Vagina (tissue), 2 donors: ENCODE data around the gene EDAR. TPM values are rescaled to one million over a fixed set of nuclear protein-coding genes. Genes with fewer than 3 reads are reported as not detected.

Experiments used
- DNase-seq, 2 donors: peaks; one replicate each; pipeline ENCODE4 v3.0.0-alpha.2; 2017; ENCODE audit errors: extremely low spot score in 2 of 2
- H3K27ac ChIP-seq: fragments of 200-600 bp; sonication (generic); one replicate; pipeline ENCODE4 v1.5.1; 2019
- H3K27me3 ChIP-seq: fragments of 200-600 bp; sonication (generic); one replicate; pipeline ENCODE4 v1.5.1; 2019
- H3K36me3 ChIP-seq, 2 donors: fragments of 200-600 bp; sonication (generic); one replicate each; pipeline ENCODE4 v1.5.1; 2017 to 2019
- H3K4me1 ChIP-seq: fragments of 200-600 bp; sonication (generic); one replicate; pipeline ENCODE4 v1.5.1; 2019
- H3K4me3 ChIP-seq, 2 donors: fragments of 200-600 bp; sonication (generic); 1 replicate in 1 of 2; 2 replicates in 1 of 2; pipeline ENCODE4 v1.5.1; 2016 to 2019
- H3K9me3 ChIP-seq: fragments of 200-600 bp; sonication (generic); one replicate; pipeline ENCODE4 v1.5.1; 2019
- CTCF ChIP-seq, 3 experiments: fragments of 450-650 bp in 2 of 3; fragments of 200-600 bp in 1 of 3; sonication (generic) in 1 of 3; IDR thresholded peaks; one replicate each; pipeline ENCODE4 v1.5.1; 2017 to 2019; ENCODE audit warnings: antibody characterized with exemption in 3 of 3, mild to moderate bottlenecking in 2 of 3, moderate library complexity in 2 of 3
- POLR2A ChIP-seq, 2 donors: fragments of 450-650 bp; IDR thresholded peaks; one replicate each; pipeline ENCODE4 v1.6.1; 2017; ENCODE audit warnings: antibody characterized with exemption in 2 of 2, mild to moderate bottlenecking in 2 of 2, moderate library complexity in 2 of 2
- POLR2AphosphoS5 ChIP-seq, 2 donors: sonication (generic); formaldehyde crosslinking; IDR thresholded peaks; one replicate each; pipeline ENCODE4 v1.9.0; 2017; ENCODE audit warnings: antibody characterized with exemption in 2 of 2, mild to moderate bottlenecking in 2 of 2, low read depth in 1 of 2; ENCODE audit not compliant: insufficient read depth in 1 of 2
- intact Hi-C: fragments of 100-400 bp; cut with DNase I; formaldehyde crosslinking; loops from one replicate; pipeline ENCODE4 v1.15.1; 2023
- total RNA-seq: library from RNA; depleted of rRNA; stranded (reverse); fragments of >200 nt; gene quantifications from one replicate; pipeline ENCODE4 v1.2.3, GENCODE V29; 2016

Gene EDAR
- total RNA-seq, 1 donor from 2014 or later, result 0.74 TPM

GRCh38 chr2:108933691-108934117 is 55.3 kb downstream of the EDAR start:
- H3K36me3 ChIP-seq, result no peaks in the 10 kb centered on the region
- intact Hi-C loops, result no loop called here
- TF ChIP-seq POLR2AphosphoS5 (IDR thresholded peaks at IDR 0.05; ENCODE audit: insufficient read depth in 1 of 2, low read depth in 1 of 2) (no peak), POLR2A (IDR thresholded peaks at IDR 0.05) (no peak), CTCF (IDR thresholded peaks at IDR 0.05) (no peak)
- H3K27ac ChIP-seq, result no peak overlapping the region
- no peaks in the 10 kb centered on the region for H3K9me3 ChIP-seq
- H3K27me3 ChIP-seq, result no peaks in the 10 kb centered on the region
- no peak for DNase-seq
- peaks cover 12% of the 10 kb centered on the region for H3K4me1 ChIP-seq
- no peak overlapping the region for H3K4me3 ChIP-seq

GRCh38 chr2:108932736-108933332 is 56.2 kb downstream of the EDAR start:
- TF ChIP-seq POLR2AphosphoS5 (IDR thresholded peaks at IDR 0.05; ENCODE audit: insufficient read depth in 1 of 2, low read depth in 1 of 2) (no peak), CTCF (IDR thresholded peaks at IDR 0.05) (no peak), POLR2A (IDR thresholded peaks at IDR 0.05) (no peak)
- intact Hi-C loops, result no loop called here
- H3K36me3 ChIP-seq, result no peaks in the 10 kb centered on the region
- no peaks in the 10 kb centered on the region for H3K9me3 ChIP-seq
- H3K27ac ChIP-seq, result no peak overlapping the region
- H3K4me3 ChIP-seq, result no peak overlapping the region
- H3K27me3 ChIP-seq, result no peaks in the 10 kb centered on the region
- H3K4me1 ChIP-seq, result peaks cover 12% of the 10 kb centered on the region
- no peak for DNase-seq

- H3K4me1 ChIP-seq, result peaks cover 17% of the 10 kb centered on the region
- DNase-seq, result no peak
- H3K27ac ChIP-seq, result no peak overlapping the region
- intact Hi-C loops, result no loop called here
- H3K27me3 ChIP-seq, result no peaks in the 10 kb centered on the region
- TF ChIP-seq POLR2AphosphoS5 (IDR thresholded peaks at IDR 0.05; ENCODE audit: insufficient read depth in 1 of 2, low read depth in 1 of 2), result no peak
- TF ChIP-seq CTCF (IDR thresholded peaks at IDR 0.05), result no peak
- TF ChIP-seq POLR2A (IDR thresholded peaks at IDR 0.05), result no peak
- no peak overlapping the region for H3K4me3 ChIP-seq
- H3K9me3 ChIP-seq, result no peaks in the 10 kb centered on the region
- no peaks in the 10 kb centered on the region for H3K36me3 ChIP-seq
Measured at GRCh38 chr2:108931372-108931771, 57.6 kb downstream of the EDAR start.

GRCh38 chr2:108929807-108930425 is 59.1 kb downstream of the EDAR start:
- Histone ChIP-seq H3K27ac (no peak overlapping the region), H3K27me3 (no peaks in the 10 kb centered on the region), H3K36me3 (no peaks in the 10 kb centered on the region), H3K4me3 (no peak overlapping the region), H3K9me3 (no peaks in the 10 kb centered on the region), H3K4me1 (peaks cover 20% of the 10 kb centered on the region)
- intact Hi-C loops, result no loop called here
- DNase-seq, result no peak
- no peak for TF ChIP-seq POLR2AphosphoS5 (IDR thresholded peaks at IDR 0.05; ENCODE audit: insufficient read depth in 1 of 2, low read depth in 1 of 2)
- no peak for TF ChIP-seq POLR2A (IDR thresholded peaks at IDR 0.05)
- no peak for TF ChIP-seq CTCF (IDR thresholded peaks at IDR 0.05)

- intact Hi-C loops, result no loop called here
- peaks cover 26% of the 10 kb centered on the region for H3K4me1 ChIP-seq
- TF ChIP-seq POLR2A (IDR thresholded peaks at IDR 0.05) (no peak), POLR2AphosphoS5 (IDR thresholded peaks at IDR 0.05; ENCODE audit: insufficient read depth in 1 of 2, low read depth in 1 of 2) (no peak), CTCF (IDR thresholded peaks at IDR 0.05) (no peak)
Measured at GRCh38 chr2:108928660-108929377, 60.2 kb downstream of the EDAR start.

More at GRCh38 chr2:108928660-108929377, 60.2 kb downstream of the EDAR start:
- H3K27ac ChIP-seq, result no peak overlapping the region
- no peaks in the 10 kb centered on the region for H3K36me3 ChIP-seq
- no peak overlapping the region for H3K4me3 ChIP-seq
- DNase-seq, result no peak
- no peaks in the 10 kb centered on the region for H3K9me3 ChIP-seq
- no peaks in the 10 kb centered on the region for H3K27me3 ChIP-seq
